ENCODE data around the gene HPS3. TPM values are rescaled to one million over a fixed set of nuclear protein-coding genes. Genes with fewer than 3 reads are reported as not detected.

Gene HPS3
- total and polyA plus RNA-seq, 4 donors = 4.4 to 9.9 (median 7.7) TPM

GRCh38 chr3:149114458-149114857 is 15.0 kb upstream of the HPS3 start:
- H3K36me3 ChIP-seq (ENCODE audit: control insufficient read depth in 4 of 4, insufficient read depth in 3 of 4, low read depth in 1 of 4, low read length in 3 of 4) = no peaks in the 10 kb centered on the region
- H3K9ac ChIP-seq (ENCODE audit: low read depth in 1 of 2, low read length in 2 of 2) = no peak overlapping the region
- no peaks in the 10 kb centered on the region for H3K27me3 ChIP-seq (ENCODE audit: control insufficient read depth in 4 of 4, insufficient read depth in 4 of 4, low read length in 3 of 4)
- WGBS = 63% methylated on average over 1 of the region's 1 CpG
- TF ChIP-seq HNF4A (conservative IDR thresholded peaks at IDR 0.05) (no peak), FOXA2 (IDR thresholded peaks at IDR 0.05) (no peak), JUND (IDR thresholded peaks at IDR 0.05) (no peak), HNF4G (IDR thresholded peaks at IDR 0.05) (no peak)
- H3K27ac ChIP-seq (ENCODE audit: low read depth in 1 of 2, low read length in 2 of 2) = no peak overlapping the region
- H3K4me3 ChIP-seq (ENCODE audit: low read depth in 1 of 3, low read length in 3 of 3) = no peak overlapping the region
- no peak for DNase-seq (ENCODE audit: low spot score)
- no peaks in the 10 kb centered on the region for H3K9me3 ChIP-seq (ENCODE audit: control insufficient read depth in 4 of 4, low read length in 3 of 4)
- no peaks in the 10 kb centered on the region for H3K4me1 ChIP-seq (ENCODE audit: control insufficient read depth in 4 of 4, insufficient read depth in 4 of 4, low read length in 3 of 4)

DNA sequence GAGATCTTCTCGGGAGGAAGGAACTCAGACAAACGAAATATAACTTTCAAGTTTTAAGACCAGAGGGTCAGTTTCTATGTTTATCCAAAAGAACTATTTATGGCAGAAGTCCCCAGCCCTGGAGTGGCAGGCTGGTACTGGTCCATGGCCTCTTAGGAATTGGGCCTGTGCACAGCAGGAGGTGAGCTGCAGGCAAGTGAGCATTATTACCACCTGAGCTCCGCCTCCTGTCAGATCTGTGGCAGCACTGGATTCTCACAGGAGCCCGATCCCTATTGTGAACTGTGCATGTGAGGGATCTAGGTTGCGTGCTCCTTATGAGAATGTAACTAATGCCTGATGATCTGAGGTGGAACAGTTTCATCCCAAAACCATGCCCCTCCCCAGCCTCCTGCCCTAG is 14.3 kb upstream of the HPS3 start:
- 88% methylated on average over 5 of the region's 5 CpGs for WGBS
- no peaks in the 10 kb centered on the region for H3K4me1 ChIP-seq (ENCODE audit: control insufficient read depth in 4 of 4, insufficient read depth in 4 of 4, low read length in 3 of 4)
- no peaks in the 10 kb centered on the region for H3K27me3 ChIP-seq (ENCODE audit: control insufficient read depth in 4 of 4, insufficient read depth in 4 of 4, low read length in 3 of 4)
- no peaks in the 10 kb centered on the region for H3K9me3 ChIP-seq (ENCODE audit: control insufficient read depth in 4 of 4, low read length in 3 of 4)
- TF ChIP-seq HNF4G (IDR thresholded peaks at IDR 0.05) (no peak), ZBTB33 (IDR thresholded peaks at IDR 0.05) (no peak), NR2F2 (IDR thresholded peaks at IDR 0.05) (no peak), FOXA1 (IDR thresholded peaks at IDR 0.05) (no peak), RXRA (IDR thresholded peaks at IDR 0.05) (no peak), EGR1 (IDR thresholded peaks at IDR 0.05; ENCODE audit: low read depth in 2 of 2) (no peak), YY1 (IDR thresholded peaks at IDR 0.05) (no peak), RAD21 (IDR thresholded peaks at IDR 0.05) (no peak), SP1 (IDR thresholded peaks at IDR 0.05) (no peak), FOXA2 (IDR thresholded peaks at IDR 0.05) (no peak)
- TF ChIP-seq, protein P1, sequence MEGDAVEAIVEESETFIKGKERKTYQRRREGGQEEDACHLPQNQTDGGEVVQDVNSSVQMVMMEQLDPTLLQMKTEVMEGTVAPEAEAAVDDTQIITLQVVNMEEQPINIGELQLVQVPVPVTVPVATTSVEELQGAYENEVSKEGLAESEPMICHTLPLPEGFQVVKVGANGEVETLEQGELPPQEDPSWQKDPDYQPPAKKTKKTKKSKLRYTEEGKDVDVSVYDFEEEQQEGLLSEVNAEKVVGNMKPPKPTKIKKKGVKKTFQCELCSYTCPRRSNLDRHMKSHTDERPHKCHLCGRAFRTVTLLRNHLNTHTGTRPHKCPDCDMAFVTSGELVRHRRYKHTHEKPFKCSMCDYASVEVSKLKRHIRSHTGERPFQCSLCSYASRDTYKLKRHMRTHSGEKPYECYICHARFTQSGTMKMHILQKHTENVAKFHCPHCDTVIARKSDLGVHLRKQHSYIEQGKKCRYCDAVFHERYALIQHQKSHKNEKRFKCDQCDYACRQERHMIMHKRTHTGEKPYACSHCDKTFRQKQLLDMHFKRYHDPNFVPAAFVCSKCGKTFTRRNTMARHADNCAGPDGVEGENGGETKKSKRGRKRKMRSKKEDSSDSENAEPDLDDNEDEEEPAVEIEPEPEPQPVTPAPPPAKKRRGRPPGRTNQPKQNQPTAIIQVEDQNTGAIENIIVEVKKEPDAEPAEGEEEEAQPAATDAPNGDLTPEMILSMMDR (IDR thresholded peaks at IDR 0.05; ENCODE audit: low read depth, low read length, missing input control) = no peak
- TF ChIP-seq, protein P2, sequence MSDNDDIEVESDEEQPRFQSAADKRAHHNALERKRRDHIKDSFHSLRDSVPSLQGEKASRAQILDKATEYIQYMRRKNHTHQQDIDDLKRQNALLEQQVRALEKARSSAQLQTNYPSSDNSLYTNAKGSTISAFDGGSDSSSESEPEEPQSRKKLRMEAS (IDR thresholded peaks at IDR 0.05) = no peak
- TF ChIP-seq, protein P3, sequence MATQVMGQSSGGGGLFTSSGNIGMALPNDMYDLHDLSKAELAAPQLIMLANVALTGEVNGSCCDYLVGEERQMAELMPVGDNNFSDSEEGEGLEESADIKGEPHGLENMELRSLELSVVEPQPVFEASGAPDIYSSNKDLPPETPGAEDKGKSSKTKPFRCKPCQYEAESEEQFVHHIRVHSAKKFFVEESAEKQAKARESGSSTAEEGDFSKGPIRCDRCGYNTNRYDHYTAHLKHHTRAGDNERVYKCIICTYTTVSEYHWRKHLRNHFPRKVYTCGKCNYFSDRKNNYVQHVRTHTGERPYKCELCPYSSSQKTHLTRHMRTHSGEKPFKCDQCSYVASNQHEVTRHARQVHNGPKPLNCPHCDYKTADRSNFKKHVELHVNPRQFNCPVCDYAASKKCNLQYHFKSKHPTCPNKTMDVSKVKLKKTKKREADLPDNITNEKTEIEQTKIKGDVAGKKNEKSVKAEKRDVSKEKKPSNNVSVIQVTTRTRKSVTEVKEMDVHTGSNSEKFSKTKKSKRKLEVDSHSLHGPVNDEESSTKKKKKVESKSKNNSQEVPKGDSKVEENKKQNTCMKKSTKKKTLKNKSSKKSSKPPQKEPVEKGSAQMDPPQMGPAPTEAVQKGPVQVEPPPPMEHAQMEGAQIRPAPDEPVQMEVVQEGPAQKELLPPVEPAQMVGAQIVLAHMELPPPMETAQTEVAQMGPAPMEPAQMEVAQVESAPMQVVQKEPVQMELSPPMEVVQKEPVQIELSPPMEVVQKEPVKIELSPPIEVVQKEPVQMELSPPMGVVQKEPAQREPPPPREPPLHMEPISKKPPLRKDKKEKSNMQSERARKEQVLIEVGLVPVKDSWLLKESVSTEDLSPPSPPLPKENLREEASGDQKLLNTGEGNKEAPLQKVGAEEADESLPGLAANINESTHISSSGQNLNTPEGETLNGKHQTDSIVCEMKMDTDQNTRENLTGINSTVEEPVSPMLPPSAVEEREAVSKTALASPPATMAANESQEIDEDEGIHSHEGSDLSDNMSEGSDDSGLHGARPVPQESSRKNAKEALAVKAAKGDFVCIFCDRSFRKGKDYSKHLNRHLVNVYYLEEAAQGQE (IDR thresholded peaks at IDR 0.05) = no peak
- DNase-seq (ENCODE audit: low spot score) = no peak
- H3K27ac ChIP-seq (ENCODE audit: low read depth in 1 of 2, low read length in 2 of 2) = no peak overlapping the region
- no peak overlapping the region for H3K9ac ChIP-seq (ENCODE audit: low read depth in 1 of 2, low read length in 2 of 2)
- H3K4me3 ChIP-seq (ENCODE audit: low read depth in 1 of 3, low read length in 3 of 3) = no peak overlapping the region
- no peaks in the 10 kb centered on the region for H3K36me3 ChIP-seq (ENCODE audit: control insufficient read depth in 4 of 4, insufficient read depth in 3 of 4, low read depth in 1 of 4, low read length in 3 of 4)
